Spleen (tissue), 7 donors: ENCODE results near the gene ATRIP.

Experiments
- CTCF ChIP-seq, 11 experiments: fragments of 200-600 bp in 7 of 11; fragments of 450-650 bp in 4 of 11; sonication (generic) in 4 of 11; IDR thresholded peaks in 8 of 11; conservative IDR thresholded peaks in 3 of 11; 1 replicate in 7 of 11; 2 replicates in 4 of 11; pipeline versions ENCODE4 v1.4.0 to v1.8.0; 2016 to 2021; ENCODE audit warnings: antibody characterized with exemption in 11 of 11, inconsistent platforms in 4 of 11, mild to moderate bottlenecking in 1 of 11
- POLR2A ChIP-seq, 3 donors: fragments of 450-650 bp; IDR thresholded peaks; one replicate each; pipeline ENCODE4 v1.5.1; 2017; ENCODE audit warnings: antibody characterized with exemption in 3 of 3, mild to moderate bottlenecking in 1 of 3
- donor health status: DM: no; HTN: no; CAD: no; lungs with moderate emphysema.
- donor health status: DM: no; HTN: no; CAD: no.
- donor health status: DM: no; HTN: no; CAD: no.

GRCh38 chr3:48467110-48467454 lies 20.5 kb downstream of the ATRIP start:
- TF ChIP-seq POLR2A (IDR thresholded peaks at IDR 0.05) (no peak), CTCF (IDR thresholded peaks at IDR 0.05 in 8 of 11, conservative IDR thresholded peaks at IDR 0.05 in 3 of 11) (no peak)
